Nephron (organoid): ENCODE data around the gene LETMD1.

ENCODE experiments used
- H3K27ac Mint-ChIP-seq, 3 experiments: 2 replicates each; pipeline ENCODE4 v1.8.0; 2020; ENCODE audit warnings: mixed read lengths in 3 of 3, mild to moderate bottlenecking in 2 of 3, moderate library complexity in 1 of 3
- H3K27me3 Mint-ChIP-seq: 2 replicates; pipeline ENCODE4 v1.8.0; 2021; ENCODE audit warnings: low read depth, mild to moderate bottlenecking, moderate library complexity, mixed read lengths
- H3K36me3 Mint-ChIP-seq: 2 replicates; pipeline ENCODE4 v1.8.0; 2020; ENCODE audit warnings: low read depth, mixed read lengths
- H3K4me1 Mint-ChIP-seq: 2 replicates; pipeline ENCODE4 v1.8.0; 2020; ENCODE audit warnings: mixed read lengths
- H3K4me3 Mint-ChIP-seq, 3 experiments: 2 replicates each; pipeline ENCODE4 v1.8.0; 2020; ENCODE audit warnings: mild to moderate bottlenecking in 3 of 3, mixed read lengths in 3 of 3, moderate library complexity in 2 of 3
- H3K9me3 Mint-ChIP-seq: 2 replicates; pipeline ENCODE4 v1.8.0; 2020; ENCODE audit warnings: mixed read lengths
- TF ChIP-seq, protein P1 (sequence below), 3 experiments: fragments of 200-600 bp; sonication (generic); IDR thresholded peaks; one replicate each; pipeline ENCODE4 v1.5.0; 2021; ENCODE audit warnings: antibody characterized with exemption in 3 of 3; ENCODE audit not compliant: unreplicated experiment in 3 of 3

Gene LETMD1, protein sequence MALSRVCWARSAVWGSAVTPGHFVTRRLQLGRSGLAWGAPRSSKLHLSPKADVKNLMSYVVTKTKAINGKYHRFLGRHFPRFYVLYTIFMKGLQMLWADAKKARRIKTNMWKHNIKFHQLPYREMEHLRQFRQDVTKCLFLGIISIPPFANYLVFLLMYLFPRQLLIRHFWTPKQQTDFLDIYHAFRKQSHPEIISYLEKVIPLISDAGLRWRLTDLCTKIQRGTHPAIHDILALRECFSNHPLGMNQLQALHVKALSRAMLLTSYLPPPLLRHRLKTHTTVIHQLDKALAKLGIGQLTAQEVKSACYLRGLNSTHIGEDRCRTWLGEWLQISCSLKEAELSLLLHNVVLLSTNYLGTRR

DNA sequence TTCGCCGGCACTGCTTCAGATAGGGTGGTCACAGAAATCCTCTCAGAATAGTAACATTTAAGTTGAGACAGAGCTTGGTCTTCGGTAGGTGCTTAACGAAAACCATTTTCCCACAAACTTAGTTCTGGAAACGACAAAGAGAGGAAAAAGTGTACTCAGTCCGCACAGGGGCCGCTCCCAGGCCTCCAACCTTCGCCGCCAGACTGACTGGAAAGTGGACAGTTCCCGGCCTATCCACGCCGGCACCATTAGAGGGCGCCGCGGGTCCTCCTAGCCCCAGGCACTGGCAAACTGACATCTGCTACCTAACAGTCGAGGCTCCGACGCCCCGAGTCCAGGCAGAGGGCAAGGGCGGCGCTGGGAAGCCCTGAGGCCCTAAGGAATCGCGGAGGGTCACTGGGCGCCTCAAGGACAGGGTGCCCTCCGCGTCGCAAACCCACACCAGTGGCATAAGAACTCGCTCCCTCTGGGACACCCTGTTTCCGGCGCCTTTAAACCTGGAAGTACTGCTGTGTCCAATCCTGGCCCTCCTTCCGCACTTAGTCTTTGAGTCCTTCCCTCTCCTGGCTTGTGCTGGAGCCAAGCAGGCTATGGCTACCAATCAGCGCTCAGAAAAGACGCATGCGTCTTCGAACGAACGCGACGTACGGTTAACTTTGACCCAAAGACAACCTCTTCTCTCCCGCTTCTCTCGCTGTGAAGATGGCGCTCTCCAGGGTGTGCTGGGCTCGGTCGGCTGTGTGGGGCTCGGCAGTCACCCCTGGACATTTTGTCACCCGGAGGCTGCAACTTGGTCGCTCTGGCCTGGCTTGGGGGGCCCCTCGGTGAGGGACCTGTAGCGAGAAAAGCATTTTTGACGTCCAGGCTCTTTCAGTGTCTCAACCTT, at the start of gene LETMD1:
Gene LETMD1, plus strand, starts transcription at position 673 of the 886 bp plus-strand sequence. Its CDS starts 30 bp downstream, at position 703.
- H3K4me3 Mint-ChIP-seq = peak within 1 kb of the TSS; percentile 92 to 97 (median 95)
- no peaks in the 10 kb centered on the region for H3K27me3 Mint-ChIP-seq
- peak within 1 kb of the TSS; percentile 91 to 95 (median 95) for H3K27ac Mint-ChIP-seq
- H3K36me3 Mint-ChIP-seq = peaks cover 6% of the 10 kb centered on the region
- peaks cover 18% of the 10 kb centered on the region for H3K4me1 Mint-ChIP-seq
- TF ChIP-seq, protein P1, sequence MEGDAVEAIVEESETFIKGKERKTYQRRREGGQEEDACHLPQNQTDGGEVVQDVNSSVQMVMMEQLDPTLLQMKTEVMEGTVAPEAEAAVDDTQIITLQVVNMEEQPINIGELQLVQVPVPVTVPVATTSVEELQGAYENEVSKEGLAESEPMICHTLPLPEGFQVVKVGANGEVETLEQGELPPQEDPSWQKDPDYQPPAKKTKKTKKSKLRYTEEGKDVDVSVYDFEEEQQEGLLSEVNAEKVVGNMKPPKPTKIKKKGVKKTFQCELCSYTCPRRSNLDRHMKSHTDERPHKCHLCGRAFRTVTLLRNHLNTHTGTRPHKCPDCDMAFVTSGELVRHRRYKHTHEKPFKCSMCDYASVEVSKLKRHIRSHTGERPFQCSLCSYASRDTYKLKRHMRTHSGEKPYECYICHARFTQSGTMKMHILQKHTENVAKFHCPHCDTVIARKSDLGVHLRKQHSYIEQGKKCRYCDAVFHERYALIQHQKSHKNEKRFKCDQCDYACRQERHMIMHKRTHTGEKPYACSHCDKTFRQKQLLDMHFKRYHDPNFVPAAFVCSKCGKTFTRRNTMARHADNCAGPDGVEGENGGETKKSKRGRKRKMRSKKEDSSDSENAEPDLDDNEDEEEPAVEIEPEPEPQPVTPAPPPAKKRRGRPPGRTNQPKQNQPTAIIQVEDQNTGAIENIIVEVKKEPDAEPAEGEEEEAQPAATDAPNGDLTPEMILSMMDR (IDR thresholded peaks at IDR 0.05; ENCODE audit: unreplicated experiment in 3 of 3) = peak; percentile 95 to 98 (median 97)
- no peaks in the 10 kb centered on the region for H3K9me3 Mint-ChIP-seq

DNA sequence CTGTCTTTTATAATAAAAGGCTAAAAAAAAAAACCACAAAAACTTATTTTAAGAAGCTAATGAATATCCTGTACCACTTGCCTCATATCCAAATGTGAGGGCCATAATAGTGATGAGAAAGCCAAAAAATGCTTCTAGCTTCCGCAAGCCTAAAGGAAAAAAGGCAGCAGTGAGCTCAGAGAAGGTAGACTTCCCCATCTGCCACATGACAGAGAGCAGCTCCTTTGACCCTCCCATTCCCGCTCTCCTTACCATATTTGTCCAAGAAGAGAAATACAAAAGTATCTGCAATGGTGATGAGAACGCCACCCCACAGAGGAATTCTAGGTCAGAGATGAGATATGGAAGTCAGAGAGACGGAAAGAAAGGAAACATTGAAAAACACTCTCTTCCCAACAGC, 49.0 kb upstream of the LETMD1 start:
- TF ChIP-seq, protein P1 (IDR thresholded peaks at IDR 0.05; ENCODE audit: unreplicated experiment in 3 of 3) = no peak
- H3K4me3 Mint-ChIP-seq = no peak overlapping the region
- H3K27me3 Mint-ChIP-seq = no peaks in the 10 kb centered on the region
- H3K4me1 Mint-ChIP-seq = no peaks in the 10 kb centered on the region
- peaks cover 62% of the 10 kb centered on the region for H3K36me3 Mint-ChIP-seq
- H3K9me3 Mint-ChIP-seq = no peaks in the 10 kb centered on the region
- no peak overlapping the region for H3K27ac Mint-ChIP-seq

DNA sequence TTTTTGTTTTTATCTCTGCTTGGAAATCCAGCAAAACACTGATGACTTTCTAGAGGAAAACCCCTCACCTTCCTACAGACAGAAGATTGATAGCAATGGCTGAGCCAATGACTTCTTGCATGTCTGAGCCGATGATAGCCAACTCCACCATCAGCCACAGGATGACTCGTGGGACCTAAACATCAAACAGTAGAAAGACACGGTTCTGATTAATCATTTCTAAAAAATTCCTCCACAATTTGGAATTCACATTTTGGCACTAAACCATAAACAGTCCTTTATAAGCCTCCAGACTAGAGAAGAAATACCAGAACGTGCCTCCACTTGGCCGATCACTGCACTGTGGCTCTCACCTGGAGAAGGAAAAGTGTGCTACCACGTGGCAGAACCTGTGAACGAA, 47.9 kb upstream of the LETMD1 start:
- Mint-ChIP-seq H3K4me3 (no peak overlapping the region), H3K4me1 (no peaks in the 10 kb centered on the region), H3K9me3 (no peaks in the 10 kb centered on the region), H3K36me3 (peaks cover 63% of the 10 kb centered on the region), H3K27me3 (no peaks in the 10 kb centered on the region), H3K27ac (no peak overlapping the region)
- TF ChIP-seq, protein P1 (IDR thresholded peaks at IDR 0.05; ENCODE audit: unreplicated experiment in 3 of 3) = no peak

DNA sequence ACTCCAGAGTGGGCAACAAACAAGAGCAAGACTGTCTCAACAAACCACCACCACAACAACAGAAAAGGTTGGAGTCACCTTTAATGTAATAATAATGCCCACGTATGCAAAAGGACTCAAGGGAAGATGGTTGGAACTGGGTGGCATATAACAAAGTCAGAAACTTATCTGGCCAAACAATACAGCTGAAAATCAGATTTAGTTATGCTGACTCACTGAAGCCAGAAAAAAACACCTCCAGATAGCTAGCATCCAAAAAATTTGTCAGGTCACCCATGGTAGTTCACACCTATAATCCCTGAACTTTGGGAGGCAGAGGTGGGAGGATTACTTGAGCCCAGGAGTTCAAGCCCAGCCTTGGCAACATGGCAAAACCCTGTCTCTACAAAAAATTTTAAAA, 46.3 kb upstream of the LETMD1 start:
- Mint-ChIP-seq H3K36me3 (peaks cover 63% of the 10 kb centered on the region), H3K4me3 (no peak overlapping the region), H3K9me3 (no peaks in the 10 kb centered on the region), H3K27ac (no peak overlapping the region), H3K4me1 (no peaks in the 10 kb centered on the region), H3K27me3 (no peaks in the 10 kb centered on the region)
- TF ChIP-seq, protein P1 (IDR thresholded peaks at IDR 0.05; ENCODE audit: unreplicated experiment in 3 of 3) = no peak

DNA sequence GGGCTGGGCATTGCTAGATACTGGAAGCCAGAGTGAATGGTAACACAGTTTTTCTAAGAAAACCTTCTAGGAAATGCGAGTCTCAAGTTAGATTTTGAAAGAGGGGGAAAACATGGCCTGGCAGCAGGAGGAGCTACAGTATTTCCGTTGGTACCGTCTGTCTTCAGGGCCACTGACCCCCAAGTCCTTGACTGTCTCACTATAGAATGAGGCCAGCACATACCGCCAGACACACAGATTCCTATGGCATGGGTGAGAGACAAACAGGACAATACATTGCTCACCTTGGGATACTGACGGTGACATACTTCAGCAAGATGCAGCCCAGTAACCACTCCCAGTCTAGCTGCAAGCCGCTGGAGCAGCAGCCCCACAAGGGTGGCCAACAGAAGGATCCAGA, 43.6 kb upstream of the LETMD1 start:
- no peaks in the 10 kb centered on the region for H3K27me3 Mint-ChIP-seq

More for the DNA sequence above, 43.6 kb upstream of the LETMD1 start:
- Mint-ChIP-seq H3K4me1 (peaks cover 6% of the 10 kb centered on the region), H3K27ac (no peak overlapping the region), H3K9me3 (no peaks in the 10 kb centered on the region), H3K36me3 (peaks cover 68% of the 10 kb centered on the region), H3K4me3 (no peak overlapping the region)
- TF ChIP-seq, protein P1 (IDR thresholded peaks at IDR 0.05; ENCODE audit: unreplicated experiment in 3 of 3) = no peak
